Measurements from ENCODE around the gene BNC2. TPM values are rescaled to one million over a fixed set of nuclear protein-coding genes. Genes with fewer than 3 reads are reported as not detected.

Gene BNC2
- total RNA-seq, 1 experiment from 2014 or later = 43.6 TPM

DNA sequence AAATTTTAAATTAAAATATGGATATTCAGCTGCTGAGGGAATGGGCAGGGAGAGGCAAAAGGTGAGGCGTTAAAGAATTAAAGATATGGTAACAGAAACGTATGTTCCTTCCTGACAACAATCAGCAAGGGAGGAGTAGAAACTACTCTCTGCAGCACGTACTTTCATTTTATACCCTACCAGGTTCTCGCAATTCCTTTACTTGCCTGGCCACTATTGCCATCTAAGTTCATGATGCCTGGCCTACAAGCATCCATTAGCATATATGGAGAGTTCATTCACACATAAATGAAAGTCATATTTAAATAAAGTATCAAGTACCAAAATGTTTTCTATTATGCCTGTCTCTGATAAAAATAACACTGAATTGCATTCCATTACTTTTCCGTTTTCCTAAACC lies 125.1 kb downstream of the BNC2 start:
- TF ChIP-seq, protein P1, sequence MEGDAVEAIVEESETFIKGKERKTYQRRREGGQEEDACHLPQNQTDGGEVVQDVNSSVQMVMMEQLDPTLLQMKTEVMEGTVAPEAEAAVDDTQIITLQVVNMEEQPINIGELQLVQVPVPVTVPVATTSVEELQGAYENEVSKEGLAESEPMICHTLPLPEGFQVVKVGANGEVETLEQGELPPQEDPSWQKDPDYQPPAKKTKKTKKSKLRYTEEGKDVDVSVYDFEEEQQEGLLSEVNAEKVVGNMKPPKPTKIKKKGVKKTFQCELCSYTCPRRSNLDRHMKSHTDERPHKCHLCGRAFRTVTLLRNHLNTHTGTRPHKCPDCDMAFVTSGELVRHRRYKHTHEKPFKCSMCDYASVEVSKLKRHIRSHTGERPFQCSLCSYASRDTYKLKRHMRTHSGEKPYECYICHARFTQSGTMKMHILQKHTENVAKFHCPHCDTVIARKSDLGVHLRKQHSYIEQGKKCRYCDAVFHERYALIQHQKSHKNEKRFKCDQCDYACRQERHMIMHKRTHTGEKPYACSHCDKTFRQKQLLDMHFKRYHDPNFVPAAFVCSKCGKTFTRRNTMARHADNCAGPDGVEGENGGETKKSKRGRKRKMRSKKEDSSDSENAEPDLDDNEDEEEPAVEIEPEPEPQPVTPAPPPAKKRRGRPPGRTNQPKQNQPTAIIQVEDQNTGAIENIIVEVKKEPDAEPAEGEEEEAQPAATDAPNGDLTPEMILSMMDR (conservative IDR thresholded peaks at IDR 0.05) = no peak
- H2BK20ac ChIP-seq (ENCODE audit: low read depth, low read length, poor library complexity, severe bottlenecking) = no peak overlapping the region
- no CpG with 5 or more reads among the region's 5 CpGs for whole genome bisulfite sequencing (ENCODE audit: extremely low coverage, insufficient read length, low lambda C conversion rate)
- no peak overlapping the region for H3K27ac ChIP-seq (ENCODE audit: insufficient read length, low read depth, low read length)
- H4K91ac ChIP-seq (ENCODE audit: insufficient read length, low read depth, low read length) = no peak overlapping the region
- no peak overlapping the region for H4K8ac ChIP-seq (replicated peaks; ENCODE audit: insufficient read length, low read depth, low read length)
- H4K20me1 ChIP-seq (ENCODE audit: control insufficient read depth, insufficient read depth, insufficient read length) = no peaks in the 10 kb centered on the region
- H3K9me3 Mint-ChIP-seq = no peaks in the 10 kb centered on the region
- H3K4me1 Mint-ChIP-seq = peaks cover 24 to 28% of the 10 kb centered on the region in 2 experiments
- no peak overlapping the region for H3K4me3 Mint-ChIP-seq
- no peak overlapping the region for H2AK5ac ChIP-seq (ENCODE audit: insufficient read length, low read length)
- H3K4me2 ChIP-seq (ENCODE audit: insufficient read depth, insufficient read length, low read length) = no peak overlapping the region
- no peak overlapping the region for H3K23ac ChIP-seq (ENCODE audit: insufficient read length, low read depth, low read length)
- no peaks in the 10 kb centered on the region for H3K36me3 Mint-ChIP-seq (ENCODE audit: insufficient read depth in 1 of 3, low read depth in 3 of 3)
- H3K23me2 ChIP-seq (ENCODE audit: insufficient read length, low read depth, low read length, poor library complexity, severe bottlenecking) = no peaks in the 10 kb centered on the region
- H3K79me2 ChIP-seq (ENCODE audit: insufficient read depth, low read length) = no peaks in the 10 kb centered on the region
- no peaks in the 10 kb centered on the region for H3K27me3 ChIP-seq (ENCODE audit: insufficient read depth, low read length)
- no peak overlapping the region for H4K5ac ChIP-seq (ENCODE audit: insufficient read length, low read depth, low read length)
- H2AFZ ChIP-seq (ENCODE audit: low read length) = no peak overlapping the region
- H3T11ph ChIP-seq (ENCODE audit: low read length) = no peak overlapping the region
- no peak for DNase-seq
- H2BK120ac ChIP-seq (ENCODE audit: low read depth, low read length, poor library complexity, severe bottlenecking) = no peak overlapping the region
- no peaks in the 10 kb centered on the region for H3K27me3 Mint-ChIP-seq (ENCODE audit: low read depth)
- H2BK15ac ChIP-seq (ENCODE audit: low read depth, low read length) = no peak overlapping the region
- H3K14ac ChIP-seq (ENCODE audit: insufficient read depth, low read length) = no peak overlapping the region
- no peak overlapping the region for H2BK12ac ChIP-seq (ENCODE audit: insufficient read length, low read depth, low read length)
- no peak overlapping the region for H3K56ac ChIP-seq (ENCODE audit: insufficient read length, low read depth, low read length)
- no peaks in the 10 kb centered on the region for H3K79me1 ChIP-seq (ENCODE audit: insufficient read depth, low read depth, low read length, poor library complexity, severe bottlenecking)
- H3K27ac Mint-ChIP-seq = 0 out of 7 replicates have a peak overlapping the region, but pooled peaks of 1 of the 3 experiments have one; percentile 58
- H3K4ac ChIP-seq (ENCODE audit: low read depth, low read length) = no peak overlapping the region
- no peak overlapping the region for H2BK5ac ChIP-seq (ENCODE audit: insufficient read length, low read length)
- no peak overlapping the region for H3K18ac ChIP-seq (ENCODE audit: insufficient read length, low read depth, low read length)
- 0 out of 2 replicates have a peak, but pooled peaks cover 4% of the 10 kb centered on the region for H3K4me1 ChIP-seq (ENCODE audit: insufficient read depth, low read length)
- no peaks in the 10 kb centered on the region for H3K9me3 ChIP-seq (ENCODE audit: control insufficient read depth, low read depth, low read length)
- no peak overlapping the region for H3K9ac ChIP-seq (ENCODE audit: extremely low read depth, insufficient read length, low read length)

Data from H9 (cell line).